Endothelial cell of umbilical vein (primary cell): Measurements from ENCODE around the gene CD8B2.

Experiments used
- EZH2 ChIP-seq: IDR thresholded peaks from 2 replicates; pipeline ENCODE4 v1.6.1; 2012; ENCODE audit warnings: borderline replicate concordance, low read depth, mild to moderate bottlenecking, moderate library complexity, low read length, inconsistent platforms; ENCODE audit not compliant: severe bottlenecking
- JUN ChIP-seq: IDR thresholded peaks from 2 replicates; pipeline ENCODE4 v1.6.1; 2011; ENCODE audit warnings: borderline replicate concordance, low read depth; ENCODE audit not compliant: insufficient read length, insufficient read depth
- POLR2A ChIP-seq: IDR thresholded peaks from 2 replicates; pipeline ENCODE4 v1.6.1; 2012; ENCODE audit warnings: low read depth, mild to moderate bottlenecking, control low read depth, low read length
- POLR2AphosphoS5 ChIP-seq: IDR thresholded peaks from 2 replicates; pipeline ENCODE4 v1.6.1; 2012; ENCODE audit warnings: low read depth, mild to moderate bottlenecking, control low read depth, low read length, moderate library complexity; ENCODE audit not compliant: insufficient read depth
- TF ChIP-seq, protein P1 (sequence below), 2 donors: IDR thresholded peaks; 1 replicate in 1 of 2; 2 replicates in 1 of 2; pipeline ENCODE4 v1.5.1; 2011; ENCODE audit warnings: low read length in 2 of 2, mild to moderate bottlenecking in 2 of 2, moderate library complexity in 2 of 2, control low read depth in 1 of 2, inconsistent platforms in 1 of 2, low read depth in 1 of 2; ENCODE audit not compliant: insufficient read depth in 1 of 2; ENCODE audit errors: extremely low read depth in 1 of 2
- TF ChIP-seq, protein P2 (sequence below): IDR thresholded peaks from 2 replicates; pipeline ENCODE4 v1.6.1; 2011; ENCODE audit not compliant: insufficient read depth, insufficient read length

DNA sequence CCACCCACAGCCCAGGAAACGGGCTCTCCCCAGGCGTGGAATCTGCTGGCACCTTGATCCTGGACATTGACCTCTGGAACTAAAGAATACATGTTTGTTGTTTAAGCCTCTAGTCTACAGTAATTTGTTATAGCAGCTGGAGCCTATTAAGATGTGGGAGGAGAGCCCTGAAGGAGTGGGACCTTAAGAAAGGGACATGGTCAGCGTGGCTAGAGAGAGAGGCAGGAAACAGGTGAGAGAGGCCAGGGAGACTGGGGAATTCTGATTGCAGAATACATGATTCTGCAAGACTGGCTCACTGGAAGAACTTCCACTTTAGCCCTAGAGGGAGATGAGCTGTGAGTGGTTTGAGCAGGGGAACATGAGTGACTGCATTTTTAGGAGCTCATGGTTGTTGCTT, 83.2 kb downstream of the CD8B2 start:
- TF ChIP-seq, protein P1, sequence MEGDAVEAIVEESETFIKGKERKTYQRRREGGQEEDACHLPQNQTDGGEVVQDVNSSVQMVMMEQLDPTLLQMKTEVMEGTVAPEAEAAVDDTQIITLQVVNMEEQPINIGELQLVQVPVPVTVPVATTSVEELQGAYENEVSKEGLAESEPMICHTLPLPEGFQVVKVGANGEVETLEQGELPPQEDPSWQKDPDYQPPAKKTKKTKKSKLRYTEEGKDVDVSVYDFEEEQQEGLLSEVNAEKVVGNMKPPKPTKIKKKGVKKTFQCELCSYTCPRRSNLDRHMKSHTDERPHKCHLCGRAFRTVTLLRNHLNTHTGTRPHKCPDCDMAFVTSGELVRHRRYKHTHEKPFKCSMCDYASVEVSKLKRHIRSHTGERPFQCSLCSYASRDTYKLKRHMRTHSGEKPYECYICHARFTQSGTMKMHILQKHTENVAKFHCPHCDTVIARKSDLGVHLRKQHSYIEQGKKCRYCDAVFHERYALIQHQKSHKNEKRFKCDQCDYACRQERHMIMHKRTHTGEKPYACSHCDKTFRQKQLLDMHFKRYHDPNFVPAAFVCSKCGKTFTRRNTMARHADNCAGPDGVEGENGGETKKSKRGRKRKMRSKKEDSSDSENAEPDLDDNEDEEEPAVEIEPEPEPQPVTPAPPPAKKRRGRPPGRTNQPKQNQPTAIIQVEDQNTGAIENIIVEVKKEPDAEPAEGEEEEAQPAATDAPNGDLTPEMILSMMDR (IDR thresholded peaks at IDR 0.05; ENCODE audit: extremely low read depth in 1 of 2, insufficient read depth in 1 of 2, low read depth in 1 of 2, low read length in 2 of 2), result no peak
- TF ChIP-seq POLR2AphosphoS5 (no peak), POLR2A (no peak), EZH2 (no peak), JUN (no peak)
- TF ChIP-seq, protein P2, sequence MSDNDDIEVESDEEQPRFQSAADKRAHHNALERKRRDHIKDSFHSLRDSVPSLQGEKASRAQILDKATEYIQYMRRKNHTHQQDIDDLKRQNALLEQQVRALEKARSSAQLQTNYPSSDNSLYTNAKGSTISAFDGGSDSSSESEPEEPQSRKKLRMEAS, result no peak
